ENCODE data around the gene DPH1.

DNA sequence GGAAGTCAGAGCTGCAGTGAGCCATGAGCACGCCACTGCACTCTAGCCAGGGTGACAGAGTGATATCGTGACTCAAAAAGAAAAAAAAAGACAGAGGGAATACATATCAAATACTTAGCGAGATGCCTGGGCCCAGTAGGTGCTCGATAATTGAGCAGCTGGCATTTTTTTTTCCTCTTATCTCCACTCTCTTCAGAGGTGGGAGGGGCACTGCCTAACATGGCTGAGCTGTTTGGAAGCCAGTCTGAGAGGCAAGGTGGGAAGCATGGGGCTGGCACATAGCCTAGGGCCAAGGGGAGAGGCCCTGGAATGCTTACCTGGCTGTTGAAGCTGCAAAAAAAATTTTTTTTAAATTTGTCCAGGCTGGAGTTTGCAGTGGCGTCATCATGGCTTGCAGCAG is 63.4 kb downstream of the DPH1 start:
- no peak for TF ChIP-seq POLR2A (IDR thresholded peaks at IDR 0.05)
- TF ChIP-seq, protein P1, sequence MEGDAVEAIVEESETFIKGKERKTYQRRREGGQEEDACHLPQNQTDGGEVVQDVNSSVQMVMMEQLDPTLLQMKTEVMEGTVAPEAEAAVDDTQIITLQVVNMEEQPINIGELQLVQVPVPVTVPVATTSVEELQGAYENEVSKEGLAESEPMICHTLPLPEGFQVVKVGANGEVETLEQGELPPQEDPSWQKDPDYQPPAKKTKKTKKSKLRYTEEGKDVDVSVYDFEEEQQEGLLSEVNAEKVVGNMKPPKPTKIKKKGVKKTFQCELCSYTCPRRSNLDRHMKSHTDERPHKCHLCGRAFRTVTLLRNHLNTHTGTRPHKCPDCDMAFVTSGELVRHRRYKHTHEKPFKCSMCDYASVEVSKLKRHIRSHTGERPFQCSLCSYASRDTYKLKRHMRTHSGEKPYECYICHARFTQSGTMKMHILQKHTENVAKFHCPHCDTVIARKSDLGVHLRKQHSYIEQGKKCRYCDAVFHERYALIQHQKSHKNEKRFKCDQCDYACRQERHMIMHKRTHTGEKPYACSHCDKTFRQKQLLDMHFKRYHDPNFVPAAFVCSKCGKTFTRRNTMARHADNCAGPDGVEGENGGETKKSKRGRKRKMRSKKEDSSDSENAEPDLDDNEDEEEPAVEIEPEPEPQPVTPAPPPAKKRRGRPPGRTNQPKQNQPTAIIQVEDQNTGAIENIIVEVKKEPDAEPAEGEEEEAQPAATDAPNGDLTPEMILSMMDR (IDR thresholded peaks at IDR 0.05), result no peak

All from thyroid gland (tissue), 4 donors.